ENCODE measurements around the gene ZDHHC4. TPM values are rescaled to one million over a fixed set of nuclear protein-coding genes. Genes with fewer than 3 reads are reported as not detected.

Gene ZDHHC4
- total and polyA plus RNA-seq, 10 of the 15 experiments (the other 5 are each of a cell fraction or from before 2014, with no cell fraction given) = 30.6 to 74.3 (median 35.8) TPM

GRCh38 chr7:6558837-6559236 lies 18.4 kb upstream of the ZDHHC4 start:
- ChIA-PET CTCF (interaction anchor here (0.6 to 2.1 kb wide), 4 partner anchors 16 to 260 kb away, joined by 3 to 20 read pairs (median 8); no protein-coding TSS in a partner anchor), POLR2A (interaction anchor here (0.6 kb wide), 1 partner anchor 70 kb away, joined by 3 read pairs; no protein-coding TSS in a partner anchor), RAD21 (ENCODE audit: unreplicated experiment) (interaction anchor here (0.9 to 1.8 kb wide), 3 partner anchors 15 to 43 kb away, joined by 3 to 5 read pairs (median 3); no protein-coding TSS in a partner anchor), SMC1A (ENCODE audit: uncharacterized antibody, unreplicated experiment) (interaction anchor here (0.7 to 1.3 kb wide), 2 partner anchors 17 to 313 kb away, joined by 3 to 7 read pairs; no protein-coding TSS in a partner anchor)
- ATAC-seq (peak; percentile 60; the same call in 2 of the 3 replicates), DNase-seq (ENCODE audit: low read depth, low spot score) (no peak), FAIRE-seq (no peak)
- Histone ChIP-seq H3K4me3 (no peak overlapping the region), H3K4me1 (ENCODE audit: control insufficient read depth, insufficient read depth, low read length) (no peaks in the 10 kb centered on the region), H3K9ac (ENCODE audit: control insufficient read depth, insufficient read depth, low read length) (no peak overlapping the region), H3K27me3 (replicated peaks in 1 of 2; ENCODE audit: control insufficient read depth in 2 of 2, insufficient read depth in 2 of 2, low read length in 1 of 2) (no peaks in the 10 kb centered on the region), H2AFZ (ENCODE audit: control insufficient read depth, low read depth, low read length) (no peak overlapping the region), H3K4me2 (ENCODE audit: control insufficient read depth, insufficient read depth) (no peak overlapping the region), H4K20me1 (ENCODE audit: control insufficient read depth, insufficient read depth) (no peaks in the 10 kb centered on the region), H3K36me3 (ENCODE audit: control insufficient read depth in 2 of 2, insufficient read depth in 2 of 2, low read length in 1 of 2) (no peaks in the 10 kb centered on the region), H3K79me2 (ENCODE audit: control insufficient read depth, insufficient read depth, low read length) (no peaks in the 10 kb centered on the region), H3K9me3 (replicated peaks; ENCODE audit: control insufficient read depth, insufficient read depth, low read length) (no peaks in the 10 kb centered on the region), H3K27ac (ENCODE audit: control insufficient read depth, insufficient read depth) (no peak overlapping the region)
- intact Hi-C loops (cut with micrococcal nuclease; ENCODE audit: unreplicated experiment) (no loop called here), in situ Hi-C loops (cut with MboI) (no loop called here)
- 15% methylated on average over 6 of the region's 6 CpGs for WGBS (ENCODE audit: insufficient coverage, insufficient replicate concordance, low lambda C conversion rate, missing lambda C conversion rate)
- BruUV-seq (replicated peaks) = no TSS peak
- TF ChIP-seq PML (IDR thresholded peaks at IDR 0.05; ENCODE audit: low read length) = no peak
- no peak for TF ChIP-seq ZNF24 (IDR thresholded peaks at IDR 0.05)
- TF ChIP-seq WRNIP1 (IDR thresholded peaks at IDR 0.05; ENCODE audit: borderline replicate concordance, low read depth, low read length) = no peak
- TF ChIP-seq, protein P1, sequence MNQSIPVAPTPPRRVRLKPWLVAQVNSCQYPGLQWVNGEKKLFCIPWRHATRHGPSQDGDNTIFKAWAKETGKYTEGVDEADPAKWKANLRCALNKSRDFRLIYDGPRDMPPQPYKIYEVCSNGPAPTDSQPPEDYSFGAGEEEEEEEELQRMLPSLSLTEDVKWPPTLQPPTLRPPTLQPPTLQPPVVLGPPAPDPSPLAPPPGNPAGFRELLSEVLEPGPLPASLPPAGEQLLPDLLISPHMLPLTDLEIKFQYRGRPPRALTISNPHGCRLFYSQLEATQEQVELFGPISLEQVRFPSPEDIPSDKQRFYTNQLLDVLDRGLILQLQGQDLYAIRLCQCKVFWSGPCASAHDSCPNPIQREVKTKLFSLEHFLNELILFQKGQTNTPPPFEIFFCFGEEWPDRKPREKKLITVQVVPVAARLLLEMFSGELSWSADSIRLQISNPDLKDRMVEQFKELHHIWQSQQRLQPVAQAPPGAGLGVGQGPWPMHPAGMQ (IDR thresholded peaks at IDR 0.05; ENCODE audit: borderline replicate concordance) = no peak
- no peak for TF ChIP-seq BACH1 (IDR thresholded peaks at IDR 0.05; ENCODE audit: borderline replicate concordance)
- TF ChIP-seq LARP7 (IDR thresholded peaks at IDR 0.05) = no peak
- TF ChIP-seq ZBED1 (IDR thresholded peaks at IDR 0.05; ENCODE audit: borderline replicate concordance) = no peak
- TF ChIP-seq CUX1 (IDR thresholded peaks at IDR 0.05; ENCODE audit: insufficient replicate concordance, low read depth, low read length) = no peak
- no peak for TF ChIP-seq SUZ12 (IDR thresholded peaks at IDR 0.05; ENCODE audit: unreplicated experiment)
- no peak for TF ChIP-seq RFX5 (IDR thresholded peaks at IDR 0.05; ENCODE audit: low read depth, low read length)
- TF ChIP-seq SMAD5 (IDR thresholded peaks at IDR 0.05; ENCODE audit: low read depth) = no peak
- TF ChIP-seq SP1 (IDR thresholded peaks at IDR 0.05; ENCODE audit: low read depth, low read length) = no peak
- no peak for TF ChIP-seq RAD51 (IDR thresholded peaks at IDR 0.05)
- TF ChIP-seq, protein P2, sequence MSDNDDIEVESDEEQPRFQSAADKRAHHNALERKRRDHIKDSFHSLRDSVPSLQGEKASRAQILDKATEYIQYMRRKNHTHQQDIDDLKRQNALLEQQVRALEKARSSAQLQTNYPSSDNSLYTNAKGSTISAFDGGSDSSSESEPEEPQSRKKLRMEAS (IDR thresholded peaks at IDR 0.05; ENCODE audit: low read depth, low read length) = no peak
- peak; percentile 43 to 62 (median 49) for TF ChIP-seq CTCF (IDR thresholded peaks at IDR 0.05 in 2 of 3, conservative IDR thresholded peaks at IDR 0.05 in 1 of 3; ENCODE audit: control insufficient read depth in 2 of 3, extremely low read depth in 1 of 3, insufficient read depth in 1 of 3, low read depth in 3 of 3, low read length in 3 of 3)
- TF ChIP-seq CBFB (IDR thresholded peaks at IDR 0.05; ENCODE audit: low read depth) = no peak
